GM18517 (cell line): ENCODE results near the gene CHRM5.

Source experiments
- ATAC-seq: cut with Tn5 transposase; IDR thresholded peaks from one replicate; pipeline ENCODE4 v1.9.1; 2021; ENCODE audit warnings: mild to moderate bottlenecking, moderate library complexity; ENCODE audit not compliant: unreplicated experiment

The CHRM5 gene

DNA sequence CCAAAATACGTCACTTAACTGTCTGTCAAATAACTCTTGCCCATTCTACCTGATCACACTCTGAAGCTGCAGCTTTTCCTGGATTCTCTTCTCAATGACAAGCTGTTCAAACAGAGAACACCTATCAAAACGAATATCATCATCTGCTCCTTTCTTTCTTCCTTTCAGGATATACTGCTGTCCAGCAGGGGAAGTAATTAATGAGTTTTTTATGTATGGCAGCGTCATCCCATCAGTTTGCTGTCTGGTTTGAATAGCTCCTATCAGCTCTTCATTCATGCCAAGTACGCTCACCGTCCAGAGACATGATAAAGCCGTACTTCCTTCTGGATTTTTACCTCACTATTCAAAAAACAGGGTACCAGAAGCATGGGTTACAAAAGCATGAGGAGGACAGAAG, at the start of gene CHRM5:
TSS of gene CHRM5 (plus strand) at position 274 of the 400 bp plus-strand sequence. CDS start 94,221 bp downstream, outside the sequence.
- ATAC-seq, result no peak

GRCh38 chr15:33923446-33923845, 44.9 kb upstream of the CHRM5 start:
- no peak for ATAC-seq

DNA sequence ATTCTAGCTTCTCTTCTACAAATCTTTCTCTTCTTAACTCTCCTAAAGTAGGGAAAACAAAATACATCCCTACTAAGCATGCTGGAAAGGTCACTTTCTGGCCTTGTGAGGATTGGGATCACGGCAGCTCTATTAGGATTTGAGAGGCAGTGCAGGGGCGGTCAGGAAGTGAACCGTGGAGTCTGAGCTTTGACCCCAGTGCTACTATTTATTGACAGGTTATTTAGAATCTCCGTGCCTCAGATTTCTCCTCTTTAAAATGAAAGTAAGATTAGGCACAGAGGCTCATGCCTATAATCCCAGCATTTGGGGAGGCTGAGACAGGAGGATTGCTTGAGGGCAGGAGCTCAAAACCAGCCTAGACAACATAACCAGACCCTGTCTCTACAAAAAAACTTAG, 42.0 kb upstream of the CHRM5 start:
- ATAC-seq, result no peak

GRCh38 chr15:33932734-33933133, 35.6 kb upstream of the CHRM5 start:
- ATAC-seq, result no peak

- no peak for ATAC-seq
Measured at GRCh38 chr15:33934396-33934795, 33.9 kb upstream of the CHRM5 start.

DNA sequence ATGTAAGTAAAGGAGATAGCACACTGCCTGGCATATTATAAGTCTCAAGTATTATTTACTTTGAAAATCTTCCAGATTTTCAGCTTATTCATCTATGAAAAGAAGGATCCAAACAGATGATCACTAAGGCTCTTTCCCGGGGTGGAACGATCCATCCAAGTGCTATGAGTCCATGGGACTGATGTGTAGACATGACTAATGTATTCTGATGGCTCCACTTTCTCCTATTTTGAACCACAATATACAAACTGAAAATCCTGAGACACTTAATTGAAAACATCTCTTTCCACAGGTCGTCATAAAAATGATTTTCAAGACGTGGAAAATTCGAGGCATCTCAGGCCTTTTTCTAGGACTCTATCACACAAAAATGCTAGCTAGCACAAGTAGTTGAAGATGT, 33.4 kb upstream of the CHRM5 start:
- ATAC-seq, result no peak

GRCh38 chr15:33941279-33942063, 26.8 kb upstream of the CHRM5 start:
- no peak for ATAC-seq

DNA sequence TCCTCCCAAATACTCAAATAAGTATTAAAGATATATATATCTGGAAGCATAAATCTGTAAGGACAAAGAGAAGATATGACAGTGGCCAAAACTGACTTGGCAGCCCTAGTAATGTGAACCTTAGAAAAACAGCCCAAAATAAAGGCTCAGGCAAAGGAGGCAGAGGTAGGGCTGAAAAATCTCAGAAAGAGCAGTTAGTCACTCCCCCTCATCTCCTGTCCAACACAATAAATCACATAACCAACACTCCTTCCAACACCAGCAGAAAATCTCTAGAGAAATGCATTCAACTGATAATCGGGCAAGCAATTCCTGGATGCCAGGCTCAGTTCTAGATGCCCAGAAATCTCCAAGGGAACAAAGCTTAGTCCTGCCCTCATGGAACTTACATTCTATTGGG, 22.1 kb upstream of the CHRM5 start:
- no peak for ATAC-seq

- no peak for ATAC-seq
Measured at GRCh38 chr15:33955945-33956344, 12.4 kb upstream of the CHRM5 start.

- no peak for ATAC-seq
Measured at GRCh38 chr15:33956397-33956796, 11.9 kb upstream of the CHRM5 start.

GRCh38 chr15:33959844-33960548, 8.3 kb upstream of the CHRM5 start:
- no peak for ATAC-seq

- ATAC-seq, result no peak
Measured at GRCh38 chr15:33960549-33960935, 7.8 kb upstream of the CHRM5 start.

DNA sequence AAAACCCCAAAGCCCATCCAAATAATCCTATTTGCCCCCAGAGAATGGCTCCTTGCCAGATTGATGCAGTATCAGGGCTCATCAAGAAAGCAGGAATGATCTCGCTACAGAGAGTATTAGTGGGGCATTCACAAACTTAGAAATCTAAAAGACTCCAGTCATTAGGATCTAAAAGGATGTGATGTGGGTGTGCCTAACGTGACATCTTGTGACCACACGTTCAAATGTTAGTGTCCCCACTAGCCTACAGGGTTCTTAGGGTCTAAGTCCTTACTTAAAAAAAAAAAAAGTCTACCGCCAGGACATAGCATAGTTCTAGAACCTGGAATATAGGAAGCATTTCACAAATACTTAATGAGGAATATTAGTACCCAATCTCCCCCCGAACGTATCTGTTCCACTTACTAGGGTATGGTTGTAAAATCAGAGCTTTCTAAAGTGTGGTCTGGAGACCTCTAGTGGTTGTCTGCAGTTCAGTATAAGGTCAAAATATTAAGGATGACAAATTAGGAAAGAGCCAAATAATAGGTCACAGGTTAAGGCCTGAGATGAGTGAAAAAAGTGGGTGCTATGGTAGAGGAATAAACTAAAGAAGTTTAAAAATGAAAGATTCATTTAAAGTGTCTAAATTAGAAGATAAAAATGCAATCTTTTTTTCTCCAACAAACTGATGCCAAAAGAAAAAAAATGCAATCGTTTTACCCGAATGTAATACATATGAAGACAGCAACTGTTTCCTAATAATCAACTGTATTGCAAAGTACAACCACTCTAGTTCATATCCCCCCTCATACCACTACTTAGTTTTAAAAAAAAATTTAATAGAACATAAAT, 4.2 kb upstream of the CHRM5 start:
- ATAC-seq, result no peak

DNA sequence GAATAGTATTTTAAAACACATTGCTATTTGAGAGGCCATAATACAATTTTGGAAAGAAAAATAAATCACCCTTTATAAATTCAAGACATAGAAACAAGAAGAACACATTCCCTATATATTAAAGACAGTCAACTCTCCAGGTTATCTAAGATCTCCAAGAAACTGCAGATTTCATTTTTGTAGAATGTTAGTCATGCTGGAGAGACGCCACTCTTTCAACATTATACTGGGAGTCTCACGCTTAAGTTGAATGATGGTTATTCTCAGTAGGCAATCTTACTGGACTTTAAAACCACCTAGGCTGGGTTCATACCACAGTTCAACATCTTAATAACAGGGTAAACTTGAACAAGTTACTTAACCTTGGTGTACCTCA, 3.6 kb upstream of the CHRM5 start:
- ATAC-seq, result no peak

DNA sequence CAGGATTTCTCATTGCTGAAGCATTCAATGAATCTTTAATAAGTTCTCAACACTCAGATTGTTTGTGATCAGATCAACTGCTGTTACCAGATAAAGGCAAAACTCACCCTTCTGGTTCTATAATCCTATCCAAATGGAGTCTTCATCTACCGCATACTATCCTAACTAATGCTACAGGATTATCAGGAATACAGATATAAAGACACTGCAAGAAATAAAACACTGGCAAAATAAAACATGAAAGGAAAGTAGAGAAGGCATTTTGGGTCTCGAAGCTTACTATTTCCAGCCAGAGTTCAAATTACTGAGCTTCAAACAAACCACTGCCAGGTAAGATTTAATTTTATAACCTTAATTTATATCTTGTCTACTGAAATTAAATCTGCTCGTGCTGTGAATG, 524 bp downstream of the CHRM5 start:
- ATAC-seq, result no peak

DNA sequence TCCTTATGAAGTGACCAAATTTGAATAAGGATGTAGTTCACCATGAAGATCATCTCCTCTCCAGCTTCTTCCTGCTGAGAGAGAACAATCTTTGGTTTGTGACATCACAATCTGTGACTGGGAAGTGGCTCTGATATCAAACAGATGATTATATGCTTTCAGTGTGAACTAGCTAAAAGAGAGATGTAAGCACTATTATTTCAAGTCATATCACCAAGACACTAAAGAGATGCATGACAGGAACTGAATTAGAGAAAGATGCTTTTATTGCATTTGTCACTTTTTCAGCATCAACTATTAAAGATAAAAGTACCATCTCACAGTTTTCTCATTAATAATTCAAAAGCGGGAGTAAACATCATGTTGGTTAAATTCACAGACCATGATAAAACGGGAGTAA, 3.5 kb downstream of the CHRM5 start:
- ATAC-seq, result no peak

- ATAC-seq, result no peak
Measured at GRCh38 chr15:33975022-33975565, 6.8 kb downstream of the CHRM5 start.

- ATAC-seq, result no peak
Measured at GRCh38 chr15:33980159-33980558, 11.9 kb downstream of the CHRM5 start.

DNA sequence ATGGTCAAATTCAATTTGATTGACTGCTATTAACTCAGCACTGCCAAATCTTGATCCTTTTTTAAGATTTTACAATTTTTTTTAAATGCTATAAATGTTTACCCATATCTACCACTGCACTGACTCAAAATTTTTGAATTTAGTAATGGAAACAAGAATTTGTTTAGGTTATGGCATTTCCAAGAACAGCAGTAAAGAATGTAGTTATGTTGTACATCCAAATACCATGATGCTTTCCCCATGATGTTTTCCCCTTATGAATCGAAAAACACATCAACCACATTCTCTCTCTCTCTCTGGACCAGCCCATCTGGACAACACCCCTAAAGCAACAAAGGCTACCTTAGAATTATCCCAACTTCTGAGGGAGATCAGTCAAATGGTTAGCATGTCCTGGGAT, 14.2 kb downstream of the CHRM5 start:
- no peak for ATAC-seq

DNA sequence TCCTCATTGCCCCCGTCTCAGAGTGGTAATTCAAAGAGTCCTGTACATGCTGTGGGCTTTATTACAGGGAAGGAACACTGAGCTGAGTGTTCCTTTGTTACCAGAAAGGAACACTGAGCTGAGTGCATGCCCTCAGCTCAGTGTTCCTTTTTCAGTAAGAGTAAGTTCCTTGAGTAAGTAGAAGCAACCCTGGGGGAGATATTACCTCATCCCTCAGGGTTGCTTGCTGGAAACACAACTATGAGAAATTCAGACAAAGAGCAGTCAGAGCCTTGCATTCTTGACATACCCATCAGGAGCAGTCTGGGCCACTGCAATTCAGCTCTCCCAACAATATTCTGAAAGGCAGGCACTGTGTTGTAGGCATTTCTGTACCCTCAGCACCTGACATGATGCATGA, 17.0 kb downstream of the CHRM5 start:
- no peak for ATAC-seq

DNA sequence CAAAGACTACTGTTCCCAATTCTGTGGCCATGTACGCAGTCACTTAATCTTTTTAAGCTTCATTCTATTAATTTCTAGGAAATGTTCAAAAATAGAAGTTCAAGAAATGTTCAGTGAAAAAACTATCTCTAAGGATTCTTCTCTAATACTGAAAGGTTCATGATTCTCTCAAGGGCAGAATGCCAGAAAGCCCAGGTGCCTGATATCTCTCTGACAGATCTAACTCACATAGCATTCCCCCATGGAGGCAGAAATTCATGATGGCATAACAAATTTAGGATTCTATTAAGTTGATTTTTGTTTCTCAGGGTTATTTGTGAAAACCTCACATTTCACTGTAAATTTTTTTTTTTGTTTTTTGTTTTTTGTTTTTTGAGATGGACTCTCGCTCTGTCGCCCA, 17.5 kb downstream of the CHRM5 start:
- no peak for ATAC-seq
